HG03354 (cell line): ENCODE data around the gene PNMA8A.

Source experiments
- ATAC-seq: cut with Tn5 transposase; IDR thresholded peaks from one replicate; pipeline ENCODE4 v1.9.1; 2021; ENCODE audit warnings: mild to moderate bottlenecking; ENCODE audit not compliant: unreplicated experiment, poor library complexity, severe bottlenecking

PNMA8A gene

DNA sequence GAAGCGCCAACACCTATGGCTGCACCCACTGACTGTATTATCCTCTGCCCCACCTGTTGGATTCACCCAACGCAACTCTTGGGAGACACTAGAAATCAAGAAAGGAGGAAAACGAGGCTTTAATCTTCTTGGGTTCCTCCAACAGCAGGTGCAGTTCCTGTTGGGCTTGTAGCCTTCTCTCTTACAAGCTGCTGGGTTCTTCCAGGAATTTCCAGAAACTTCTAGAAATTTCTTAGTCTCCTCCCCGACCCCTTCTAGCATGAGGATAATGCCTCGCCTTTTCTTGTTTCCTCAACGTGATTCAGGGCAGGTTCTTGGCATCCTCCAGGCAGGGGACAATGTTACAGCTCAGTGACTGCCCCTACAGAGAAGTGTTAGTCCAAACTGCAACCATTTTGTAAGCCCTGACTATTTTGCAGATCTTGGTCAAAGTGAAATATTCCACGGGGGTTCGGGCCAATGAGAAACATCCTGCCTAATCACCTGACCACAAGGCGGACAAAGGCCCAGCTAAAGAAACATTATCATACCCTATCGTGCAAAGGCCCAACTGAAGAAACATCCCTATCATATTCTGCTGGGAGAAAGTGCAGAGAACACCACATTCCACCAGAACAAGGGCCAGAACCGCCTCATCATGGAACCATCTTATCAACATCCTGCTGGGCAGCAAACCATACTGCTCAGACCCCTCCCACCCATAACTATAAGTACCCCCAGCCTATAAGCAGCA is 614 bp upstream of the PNMA8A start:
- ATAC-seq, result no peak

DNA sequence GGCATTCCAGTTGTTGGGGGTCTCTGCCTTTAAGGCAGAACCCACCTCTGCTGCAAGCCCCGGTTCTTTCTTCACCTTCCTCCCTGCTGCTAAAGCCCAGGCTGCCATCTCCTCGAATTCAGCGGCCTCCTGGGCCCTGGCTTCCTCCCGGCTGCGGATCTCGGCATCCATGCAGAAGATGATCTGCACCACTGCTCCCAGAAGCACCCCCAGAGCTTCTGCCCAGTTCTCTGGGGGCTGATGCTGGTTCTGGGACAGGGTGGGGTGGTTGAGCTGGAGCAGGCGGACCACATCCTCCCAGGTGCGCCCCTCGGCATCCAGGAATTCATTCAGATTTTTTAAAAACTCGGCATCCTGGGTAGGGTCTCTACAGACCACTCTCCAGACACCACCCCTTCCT is 987 bp downstream of the PNMA8A start:
- no peak for ATAC-seq

DNA sequence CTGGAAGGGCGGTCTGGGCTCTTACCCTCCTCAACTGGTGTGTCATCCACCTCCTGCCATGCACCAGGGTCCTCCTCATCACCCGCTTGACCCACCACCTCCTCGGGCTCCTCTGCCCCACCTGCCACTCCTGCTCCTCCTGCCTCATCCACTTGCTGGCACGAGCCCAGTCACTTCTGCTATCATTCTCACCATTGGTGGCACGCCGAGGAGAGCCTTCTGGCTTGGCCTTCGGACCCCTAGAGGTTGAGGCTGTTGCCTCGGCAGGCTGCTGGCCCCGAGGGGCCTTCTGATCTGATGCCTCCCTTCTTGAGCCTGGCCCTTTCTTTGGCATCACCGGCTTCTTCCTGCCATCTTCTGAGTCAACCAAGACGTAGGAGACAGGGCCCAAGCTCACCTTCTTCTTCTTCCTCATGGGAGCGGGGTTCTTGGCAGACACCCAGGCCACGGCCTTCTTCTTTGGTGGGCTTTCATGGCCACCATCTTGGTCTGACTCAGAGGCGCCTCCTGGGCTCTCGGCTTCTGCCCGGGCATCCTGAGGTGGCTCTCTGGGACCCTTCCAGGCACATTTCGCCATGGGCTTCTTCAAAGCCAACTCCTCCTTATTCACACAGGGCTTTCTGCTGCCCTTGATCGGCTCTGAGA is 1.7 kb downstream of the PNMA8A start:
- no peak for ATAC-seq

DNA sequence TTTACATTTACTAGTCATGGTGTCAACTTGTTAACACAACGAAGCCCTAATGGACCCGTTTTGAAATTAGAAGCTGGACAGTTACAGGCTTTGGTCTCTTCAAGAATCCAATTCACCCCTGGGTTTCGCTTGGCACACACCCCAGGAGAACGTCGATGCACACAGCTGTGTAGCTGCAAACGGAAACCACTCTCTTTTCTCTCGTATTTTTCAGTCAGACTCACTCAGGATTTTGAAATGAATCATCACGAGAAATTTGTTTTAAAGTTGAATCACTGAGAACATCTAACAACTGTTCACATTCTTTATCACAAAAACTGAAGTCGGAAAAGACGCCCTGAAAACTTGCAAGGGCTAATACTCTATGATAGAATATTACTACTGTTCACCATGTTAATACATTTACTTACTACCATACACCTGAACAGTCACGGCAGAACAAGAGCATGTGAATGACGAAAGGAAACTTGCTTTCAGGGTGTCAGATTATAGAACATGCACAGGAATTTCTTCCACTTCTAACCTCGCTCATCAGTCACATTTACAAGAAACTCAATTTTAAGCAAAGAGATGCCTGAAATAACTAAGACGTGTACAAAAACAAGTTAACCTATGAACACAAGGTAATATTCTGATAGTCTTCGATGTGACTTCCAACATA is 4.7 kb downstream of the PNMA8A start:
- ATAC-seq, result no peak

DNA sequence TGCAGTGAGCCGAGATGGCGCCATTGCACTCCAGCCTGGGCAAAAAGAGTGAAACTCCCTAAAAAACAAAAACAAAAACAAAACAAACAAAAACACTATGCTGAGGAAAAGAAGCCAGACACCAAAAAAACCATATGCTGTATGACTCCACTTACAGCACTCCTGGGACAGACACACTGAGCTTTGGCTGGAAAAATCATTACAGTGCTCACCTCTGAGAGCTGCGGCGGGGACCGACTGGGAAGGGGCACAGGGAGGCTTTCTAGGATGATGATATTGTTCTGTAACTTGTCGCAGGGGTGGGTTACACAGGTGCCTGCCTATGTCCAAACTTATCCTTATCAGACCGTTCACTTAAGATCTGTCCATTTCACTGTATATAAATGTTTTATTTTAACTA is 7.8 kb downstream of the PNMA8A start:
- no peak for ATAC-seq

DNA sequence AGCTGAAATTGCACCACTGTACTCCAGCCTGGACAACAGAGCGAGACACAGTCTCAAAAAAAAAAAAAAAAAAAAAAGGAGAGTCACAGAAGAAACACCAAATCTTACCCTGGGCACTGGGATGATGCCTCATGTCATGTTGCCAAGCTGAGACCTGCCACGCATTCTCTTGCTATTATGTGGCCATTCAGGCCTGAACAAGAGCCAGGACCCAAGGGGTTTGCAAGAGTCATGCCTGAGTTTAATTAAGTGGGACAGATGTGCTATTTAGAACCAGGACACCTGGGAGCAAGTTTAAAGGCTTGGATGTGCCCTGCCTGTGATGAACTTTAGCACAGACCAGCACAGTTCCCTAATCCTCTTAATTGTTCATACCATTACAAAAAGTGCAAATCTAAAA is 9.8 kb downstream of the PNMA8A start:
- no peak for ATAC-seq

DNA sequence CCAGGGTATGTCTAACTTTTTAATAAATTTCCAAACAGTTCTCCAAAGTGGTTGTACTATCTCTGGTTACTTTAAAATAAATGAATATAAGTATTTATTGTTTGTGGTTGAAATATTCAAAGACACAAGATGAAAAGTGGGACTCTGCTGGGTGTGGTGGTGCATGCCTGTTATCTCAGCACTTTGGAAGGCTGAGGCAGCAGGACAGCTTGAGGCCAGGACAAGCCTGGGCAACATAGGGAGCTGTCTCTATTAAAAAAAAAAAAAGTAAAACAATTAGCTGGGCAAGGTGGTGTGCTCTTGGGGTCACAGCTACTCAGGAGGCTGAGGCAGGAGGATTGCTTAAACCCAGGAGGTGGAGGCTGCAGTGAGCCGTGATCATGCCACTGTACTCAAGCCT is 10.4 kb downstream of the PNMA8A start:
- no peak for ATAC-seq

DNA sequence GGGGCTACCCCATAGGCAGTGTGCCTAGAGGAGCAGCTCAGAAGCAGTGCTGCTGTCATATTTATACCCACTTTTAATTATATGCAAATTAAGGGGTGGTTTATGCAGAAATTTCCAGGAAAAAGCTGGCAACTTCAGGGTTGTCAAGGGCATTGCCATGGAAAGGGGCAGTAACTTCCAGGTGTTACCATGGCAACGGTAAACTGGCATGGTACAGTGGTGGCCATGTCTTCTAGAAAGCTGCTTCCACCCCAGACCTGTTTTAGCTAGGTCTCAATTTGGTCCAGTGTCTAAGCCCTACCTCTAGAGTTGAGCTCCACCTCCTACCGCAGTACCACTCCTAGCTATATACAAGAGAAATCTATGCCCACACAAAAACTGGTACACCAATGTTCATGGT is 11.3 kb downstream of the PNMA8A start:
- no peak for ATAC-seq

DNA sequence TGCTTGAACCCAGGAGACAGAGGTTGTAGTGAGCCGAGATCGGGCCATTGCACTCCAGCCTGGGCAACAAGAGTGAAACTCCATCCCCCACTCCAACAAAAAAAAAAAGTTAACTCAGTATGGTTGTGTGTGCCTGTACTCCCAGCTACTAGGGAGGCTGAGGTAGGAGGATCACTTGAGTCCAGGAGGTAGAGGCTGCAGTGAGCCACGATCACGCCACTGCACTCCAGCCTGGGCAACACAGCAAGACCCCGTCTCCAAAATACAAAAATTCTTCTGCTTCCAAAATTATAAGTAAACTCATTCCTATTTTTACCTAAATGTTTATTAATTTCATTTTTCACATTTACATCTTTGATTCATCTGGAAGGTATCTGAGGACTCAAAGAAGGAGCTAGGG is 14.4 kb downstream of the PNMA8A start:
- ATAC-seq, result no peak

DNA sequence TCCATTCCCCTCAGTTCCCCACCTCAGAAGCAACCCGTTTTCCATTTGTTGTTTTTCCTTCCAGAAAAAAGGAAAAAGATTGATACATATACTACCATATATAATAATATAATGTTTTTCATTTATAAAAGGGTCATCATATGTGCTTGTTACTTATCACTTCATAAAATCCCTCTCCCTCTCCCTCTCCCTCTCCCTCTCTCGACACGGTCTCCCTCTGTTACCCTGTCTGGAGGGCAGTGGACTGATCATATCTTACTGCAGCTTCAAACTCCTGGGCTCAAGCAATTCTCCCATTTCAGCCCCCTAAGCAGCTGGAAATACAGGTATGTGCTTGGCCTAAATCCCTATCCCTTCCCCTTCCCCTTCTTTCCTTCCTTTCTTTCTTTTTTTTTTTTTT is 17.1 kb downstream of the PNMA8A start:
- ATAC-seq, result no peak

DNA sequence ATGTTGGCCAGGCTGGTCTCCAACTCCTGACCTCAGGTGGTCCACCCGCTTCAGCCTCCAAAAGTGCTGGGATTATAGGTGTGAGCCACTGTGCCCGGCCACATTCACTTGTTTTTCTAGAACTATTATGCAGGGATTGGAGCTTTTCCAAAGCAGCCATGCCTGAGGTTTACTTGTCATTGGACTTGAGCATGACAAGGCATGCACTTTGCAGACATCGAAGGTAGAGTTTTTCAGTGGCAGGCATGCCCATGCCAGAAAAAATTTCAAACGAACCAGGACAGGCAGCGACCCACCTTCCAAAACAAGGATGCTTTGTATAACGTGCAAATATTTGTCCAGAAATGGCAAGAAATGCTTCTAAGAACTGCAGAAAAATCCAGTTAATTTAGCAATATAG is 17.7 kb downstream of the PNMA8A start:
- no peak for ATAC-seq

DNA sequence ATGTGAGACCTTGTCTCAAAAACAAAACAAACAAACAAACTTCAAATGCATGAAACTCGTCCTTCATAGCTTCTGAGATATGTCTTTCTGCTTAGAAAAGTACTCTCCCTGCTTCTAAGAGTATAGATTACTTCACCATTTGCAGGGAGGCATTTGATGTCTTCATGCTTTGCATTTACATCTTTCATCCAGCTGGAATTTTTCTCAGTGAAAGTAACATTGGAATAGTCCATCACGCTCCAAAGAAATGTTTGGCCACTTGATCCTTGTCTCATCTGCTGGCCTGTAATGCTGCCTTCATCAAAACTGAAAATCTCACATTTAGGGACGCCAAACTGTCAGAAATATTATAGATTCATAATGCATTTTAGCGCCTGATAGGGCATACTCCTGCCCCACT is 19.2 kb downstream of the PNMA8A start:
- ATAC-seq, result no peak

DNA sequence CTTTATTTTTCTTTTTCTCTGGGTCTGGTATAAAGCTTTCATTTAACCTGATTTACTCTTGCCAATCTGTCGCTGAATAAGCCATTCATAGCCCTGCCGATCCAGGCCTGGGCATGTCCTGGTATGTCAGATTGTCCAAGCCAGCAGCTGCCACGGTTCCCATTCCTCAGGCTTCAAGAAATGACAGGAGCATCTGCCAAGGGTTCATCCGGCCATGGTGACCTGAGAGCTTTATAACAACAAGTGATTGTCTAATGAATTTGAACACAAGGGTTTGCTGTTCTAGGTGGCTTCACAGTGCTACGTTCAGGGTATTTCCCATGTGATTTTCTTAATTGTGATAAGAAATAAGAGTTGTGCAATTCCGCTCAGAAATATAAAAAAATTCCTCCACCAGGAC is 20.0 kb downstream of the PNMA8A start:
- no peak for ATAC-seq

DNA sequence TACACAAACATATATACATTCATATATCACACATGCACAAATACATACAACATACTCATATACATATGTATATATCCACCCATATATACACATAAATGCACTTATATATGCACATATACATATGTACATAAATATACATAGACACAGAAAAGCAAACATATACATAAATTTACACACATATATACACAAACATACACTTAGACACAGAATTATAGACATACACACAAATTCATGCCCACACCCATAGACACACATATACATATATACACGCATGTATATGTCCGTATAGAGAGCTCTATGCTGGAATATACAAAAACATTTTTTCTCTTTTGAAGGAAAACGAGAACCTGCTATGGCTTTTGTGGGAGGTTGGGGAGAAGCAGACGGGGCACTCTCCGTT is 20.6 kb downstream of the PNMA8A start:
- no peak for ATAC-seq

DNA sequence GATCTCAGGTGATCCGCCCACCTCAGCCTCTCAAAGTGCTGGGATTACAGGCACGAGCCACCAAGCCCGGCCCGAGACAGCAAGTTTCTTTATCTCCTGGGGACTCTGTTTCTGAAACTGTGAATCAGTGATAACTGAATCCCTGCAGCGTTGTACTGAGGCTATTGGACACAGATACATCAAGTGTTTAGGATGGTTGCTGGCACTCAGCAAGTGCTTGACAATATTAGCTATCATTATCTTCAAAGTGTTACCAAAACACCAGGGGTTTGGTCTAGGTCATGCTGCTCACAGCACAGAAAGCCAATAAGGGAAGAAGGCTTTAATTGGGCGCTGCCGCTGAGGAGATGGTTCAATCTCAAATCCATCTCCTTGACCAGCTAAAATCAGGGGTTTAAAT is 22.1 kb downstream of the PNMA8A start:
- ATAC-seq, result no peak

DNA sequence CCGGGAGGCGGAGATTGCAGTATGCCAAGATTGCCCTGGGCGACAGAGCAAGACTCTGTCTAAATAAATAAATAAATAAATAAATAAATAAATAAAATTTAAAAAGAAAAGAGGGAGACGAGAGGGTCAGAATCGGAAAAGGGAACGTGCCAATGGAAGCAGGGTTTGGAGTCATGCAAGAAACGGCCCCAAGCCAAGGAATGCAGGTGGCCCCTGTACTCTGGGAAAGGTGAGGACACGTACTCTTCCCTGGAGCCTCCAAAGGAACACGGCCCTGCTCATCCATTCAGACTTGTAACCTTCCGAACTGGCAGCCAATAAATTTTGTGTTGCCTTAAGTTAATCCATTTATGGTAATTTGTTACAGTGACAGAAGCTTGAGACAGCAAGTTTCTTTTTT is 22.8 kb downstream of the PNMA8A start:
- ATAC-seq, result no peak

DNA sequence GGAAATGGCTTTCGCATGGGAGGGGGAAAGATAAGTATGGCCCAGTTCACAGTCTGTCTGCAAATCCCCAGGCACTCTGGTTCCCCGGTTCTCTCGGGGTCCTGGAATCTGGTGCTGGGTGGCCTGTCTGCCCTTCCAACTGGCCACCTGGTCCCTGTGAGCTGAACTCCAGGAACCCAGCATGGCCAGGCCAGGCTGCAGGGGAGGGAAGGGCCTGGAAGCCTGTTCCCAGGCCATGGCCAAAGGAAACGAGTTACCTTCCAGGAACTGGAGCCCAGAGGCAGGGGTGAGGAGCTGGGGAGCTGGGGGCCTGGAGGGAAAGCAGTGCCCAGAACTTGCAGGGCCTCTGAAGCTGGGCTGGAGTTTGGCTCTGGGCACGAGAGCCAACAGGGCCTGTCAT is 23.5 kb downstream of the PNMA8A start:
- no peak for ATAC-seq

DNA sequence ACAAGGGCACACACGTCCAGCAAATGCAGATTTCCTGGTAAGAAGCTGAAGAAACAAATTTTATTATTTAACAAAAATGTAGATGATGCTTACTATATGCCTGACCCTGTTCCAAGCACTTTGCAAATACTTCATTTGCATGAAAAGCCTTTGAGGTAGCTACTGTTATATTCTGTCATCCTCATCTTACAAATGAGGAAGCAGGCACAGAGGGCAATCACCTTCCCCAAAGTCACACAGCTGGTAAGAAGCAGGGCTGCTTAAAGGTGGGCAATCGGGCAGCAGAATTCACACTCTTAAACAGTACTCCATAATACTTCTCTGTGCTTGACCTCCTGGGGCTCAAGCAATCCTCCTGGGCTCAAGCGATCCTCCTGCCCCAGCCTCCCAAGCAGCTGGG is 24.4 kb downstream of the PNMA8A start:
- ATAC-seq, result no peak

DNA sequence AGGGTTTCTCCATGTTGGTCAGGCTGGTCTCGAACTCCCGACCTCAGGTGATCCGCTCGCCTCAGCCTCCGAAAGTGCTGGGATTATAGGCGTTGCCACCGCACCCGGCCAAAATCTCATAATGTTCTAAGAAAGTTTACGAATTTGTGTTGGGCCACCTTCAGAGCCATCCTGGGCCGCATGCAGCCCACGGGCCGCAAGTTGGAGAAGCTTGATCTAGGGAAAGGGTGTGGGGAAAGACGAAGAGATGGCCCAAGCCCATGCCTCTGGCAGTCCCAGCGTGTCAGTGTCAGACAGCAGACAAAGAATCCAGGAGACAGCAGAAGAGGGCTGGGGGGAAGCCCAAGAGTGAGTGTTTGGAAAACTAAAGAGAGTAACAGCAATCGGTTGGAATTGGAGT is 25.3 kb downstream of the PNMA8A start:
- no peak for ATAC-seq

DNA sequence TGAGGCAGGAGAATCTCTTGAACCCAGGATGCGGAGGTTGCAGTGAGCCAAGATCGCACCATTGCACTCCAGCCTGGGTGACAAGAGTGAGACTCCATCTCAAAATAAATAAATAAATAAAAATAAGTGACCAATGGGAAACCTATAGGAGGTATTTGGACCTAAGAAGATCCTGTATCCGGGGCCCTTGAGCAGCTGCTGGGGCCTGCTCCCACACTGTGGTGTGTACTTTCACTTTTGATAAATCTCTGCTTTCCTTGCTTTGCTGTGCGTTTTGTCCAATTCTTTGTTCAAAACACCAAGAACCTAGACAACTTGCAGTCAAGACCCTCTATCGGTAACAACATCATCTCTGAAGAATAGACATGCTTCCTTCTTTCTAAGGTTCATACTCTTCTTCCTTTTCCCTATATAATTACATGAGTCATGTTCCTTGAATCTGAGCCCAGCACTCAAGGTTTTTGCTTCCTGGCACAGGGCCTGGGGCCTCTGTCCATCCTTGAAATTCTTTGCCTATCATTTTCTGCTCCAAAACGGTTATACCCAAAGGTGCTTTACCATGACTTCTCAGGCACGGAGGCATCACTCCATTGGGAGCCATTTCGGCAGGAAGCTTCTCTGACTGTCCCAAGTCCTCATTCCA is 28.4 kb downstream of the PNMA8A start:
- ATAC-seq, result no peak

DNA sequence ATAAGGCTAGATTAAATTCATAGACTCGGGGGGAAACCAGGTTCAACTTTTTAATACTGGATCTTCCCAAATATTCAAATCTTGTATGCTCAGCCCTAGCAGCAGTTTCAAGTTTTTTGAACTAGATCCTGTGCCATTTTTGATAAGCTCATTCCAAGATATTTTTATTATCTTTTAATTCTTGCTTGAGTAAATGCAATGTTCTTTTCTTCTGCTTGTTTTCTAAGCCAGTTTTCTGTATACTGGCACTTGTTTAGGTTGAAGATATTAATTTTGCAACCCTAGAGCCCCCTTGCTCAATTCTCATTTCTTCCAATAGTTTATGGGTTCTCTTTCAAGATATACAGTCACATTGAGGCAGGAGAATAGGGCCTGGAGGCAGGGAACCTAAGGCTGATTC is 29.5 kb downstream of the PNMA8A start:
- no peak for ATAC-seq
